Activated naive CD8-positive, alpha-beta T cell (primary cell): ENCODE results near the gene SREBF1.

Experiments used
- H3K27ac Mint-ChIP-seq: one replicate; pipeline ENCODE4 v1.8.0; 2021; ENCODE audit warnings: mixed read lengths
- H3K27me3 Mint-ChIP-seq: one replicate; pipeline ENCODE4 v1.8.0; 2021; ENCODE audit warnings: mixed read lengths
- H3K36me3 Mint-ChIP-seq: one replicate; pipeline ENCODE4 v1.8.0; 2021; ENCODE audit warnings: mixed read lengths
- H3K4me1 Mint-ChIP-seq: one replicate; pipeline ENCODE4 v1.8.0; 2021; ENCODE audit warnings: low read depth, mixed read lengths
- H3K4me3 Mint-ChIP-seq: one replicate; pipeline ENCODE4 v1.8.0; 2021; ENCODE audit warnings: mild to moderate bottlenecking, mixed read lengths
- H3K9me3 Mint-ChIP-seq: one replicate; pipeline ENCODE4 v1.8.0; 2021; ENCODE audit warnings: low read depth, mixed read lengths

Gene SREBF1

DNA sequence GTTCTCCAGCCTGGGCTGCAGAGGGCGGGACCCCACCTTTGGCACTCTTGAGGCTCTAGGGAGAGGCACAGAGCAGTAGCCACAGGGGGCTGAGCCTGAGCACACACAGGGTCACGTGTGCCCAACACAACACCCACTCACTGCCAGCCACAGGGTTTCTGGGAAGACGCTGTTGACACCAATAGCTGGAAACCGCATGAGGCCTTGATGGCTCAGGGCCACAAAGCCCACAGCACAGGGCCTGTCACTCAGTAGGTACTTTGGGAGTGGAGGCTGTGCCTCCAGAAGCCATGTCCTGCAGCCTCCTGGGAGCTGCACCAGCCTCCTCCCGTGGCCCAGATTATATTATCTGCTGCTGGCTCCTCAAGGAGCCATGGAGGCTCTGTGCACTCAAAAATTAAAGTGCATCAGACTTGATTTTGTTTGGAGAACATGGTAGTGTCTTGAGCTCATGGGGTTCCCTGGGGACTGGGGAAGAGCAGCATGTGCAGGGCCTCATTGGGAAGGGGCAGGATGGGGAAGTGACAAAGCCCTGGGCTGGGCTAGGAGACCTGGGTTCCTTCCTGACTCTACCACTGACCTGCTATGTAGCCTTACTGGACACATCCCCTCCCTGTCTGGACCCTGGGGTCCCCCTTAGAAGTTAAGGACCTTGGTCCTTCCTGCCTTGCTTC lies 12.5 kb upstream of the SREBF1 start:
- peak overlapping the region; percentile 57 for H3K4me3 Mint-ChIP-seq
- no peaks in the 10 kb centered on the region for H3K36me3 Mint-ChIP-seq
- H3K4me1 Mint-ChIP-seq = peaks cover 75% of the 10 kb centered on the region
- H3K27ac Mint-ChIP-seq = peak overlapping the region; percentile 94
- H3K9me3 Mint-ChIP-seq = no peaks in the 10 kb centered on the region
- no peaks in the 10 kb centered on the region for H3K27me3 Mint-ChIP-seq

DNA sequence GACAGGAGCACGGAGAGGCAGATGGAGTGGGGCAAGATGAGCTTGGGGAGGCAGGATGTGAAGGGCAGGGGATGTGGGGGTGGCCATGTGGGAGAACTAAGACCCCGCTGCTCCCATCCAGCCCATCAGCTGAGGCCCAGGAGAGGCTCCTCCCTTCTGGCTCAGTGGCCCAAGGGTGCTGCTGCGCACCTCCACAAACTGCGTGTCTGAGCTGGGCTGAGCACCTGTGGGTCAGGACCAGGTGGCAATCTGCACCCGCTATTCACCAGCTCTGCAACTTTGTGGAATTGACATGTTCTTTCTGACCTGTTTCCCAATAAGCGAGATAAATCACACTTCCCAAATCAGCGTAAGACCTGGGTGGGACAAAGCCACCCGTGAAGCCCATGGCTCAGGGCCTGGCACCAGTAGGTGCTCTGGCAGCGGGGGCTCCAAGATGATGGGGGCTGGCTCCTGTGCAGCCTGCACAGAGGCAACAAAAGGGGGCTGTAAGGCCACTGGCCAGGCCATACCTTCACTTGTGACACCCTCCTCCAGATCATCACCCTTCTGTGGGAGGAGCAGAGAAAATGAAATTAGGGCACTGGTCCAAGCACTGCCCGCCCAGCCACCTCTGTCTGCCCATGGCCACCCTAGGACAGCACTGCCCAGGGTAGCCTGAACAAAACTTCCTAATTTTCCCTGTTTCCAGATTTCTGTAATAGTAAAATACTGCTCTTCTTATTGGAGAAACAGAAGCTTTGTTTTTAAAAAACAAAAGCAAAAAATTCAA lies 11.7 kb upstream of the SREBF1 start:
- H3K9me3 Mint-ChIP-seq = no peaks in the 10 kb centered on the region
- no peaks in the 10 kb centered on the region for H3K27me3 Mint-ChIP-seq
- peak overlapping the region; percentile 94 for H3K27ac Mint-ChIP-seq
- H3K4me1 Mint-ChIP-seq = peaks cover 67% of the 10 kb centered on the region
- H3K36me3 Mint-ChIP-seq = no peaks in the 10 kb centered on the region
- H3K4me3 Mint-ChIP-seq = peak overlapping the region; percentile 57

DNA sequence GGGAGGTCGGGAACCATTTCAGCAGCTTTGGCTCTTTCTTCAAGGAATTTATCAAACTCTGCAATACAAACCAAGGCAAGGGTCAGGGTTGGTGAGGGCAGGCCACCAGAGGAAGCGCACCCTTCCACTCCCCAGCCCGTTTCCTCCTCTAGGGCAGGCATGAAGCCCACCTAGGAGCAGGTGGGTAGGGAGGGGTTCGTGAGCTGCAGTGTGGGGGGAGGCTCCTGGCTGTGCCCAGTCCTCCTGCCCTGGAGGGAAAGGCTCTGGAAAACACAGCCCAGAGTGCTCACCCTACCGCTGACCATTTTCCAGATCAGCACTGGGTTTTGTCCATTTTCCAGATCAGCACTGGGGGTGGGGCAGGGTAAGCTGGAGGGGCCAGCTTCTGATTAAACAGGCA lies 10.9 kb upstream of the SREBF1 start:
- Mint-ChIP-seq H3K36me3 (no peaks in the 10 kb centered on the region), H3K27me3 (no peaks in the 10 kb centered on the region), H3K4me1 (peaks cover 61% of the 10 kb centered on the region), H3K4me3 (no peak overlapping the region), H3K27ac (peak overlapping the region; percentile 68), H3K9me3 (no peaks in the 10 kb centered on the region)

DNA sequence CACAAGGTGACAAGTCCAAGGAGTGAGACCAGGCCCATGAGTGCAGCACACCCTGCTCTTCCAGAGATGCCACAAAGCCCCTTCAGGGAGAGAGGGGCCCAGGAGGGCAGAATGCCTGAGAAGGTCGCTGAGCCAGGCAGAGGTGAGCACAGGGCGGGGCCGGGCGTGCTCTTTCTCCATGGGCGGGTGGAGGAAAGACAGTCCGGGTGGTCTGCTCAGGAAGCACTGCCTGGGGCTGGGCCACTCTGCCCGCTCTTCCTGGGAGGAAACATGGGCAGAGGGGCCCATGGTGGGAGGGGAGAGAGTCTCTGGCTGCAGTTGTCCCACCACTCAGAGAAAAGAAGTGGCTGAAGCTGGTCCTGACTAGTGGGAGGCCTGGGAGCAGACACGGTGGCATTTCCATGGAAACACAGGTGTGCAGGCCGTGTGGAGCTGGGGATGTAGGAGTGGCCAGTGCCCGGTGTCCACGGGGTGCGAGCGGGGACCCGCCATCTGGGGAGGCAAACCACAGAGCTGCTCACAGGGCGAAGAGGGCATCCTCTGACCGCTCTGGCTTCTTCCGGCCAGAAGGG lies 10.4 kb upstream of the SREBF1 start:
- Mint-ChIP-seq H3K27ac (peak overlapping the region; percentile 34), H3K4me3 (no peak overlapping the region), H3K36me3 (no peaks in the 10 kb centered on the region), H3K4me1 (peaks cover 59% of the 10 kb centered on the region), H3K9me3 (no peaks in the 10 kb centered on the region), H3K27me3 (no peaks in the 10 kb centered on the region)

DNA sequence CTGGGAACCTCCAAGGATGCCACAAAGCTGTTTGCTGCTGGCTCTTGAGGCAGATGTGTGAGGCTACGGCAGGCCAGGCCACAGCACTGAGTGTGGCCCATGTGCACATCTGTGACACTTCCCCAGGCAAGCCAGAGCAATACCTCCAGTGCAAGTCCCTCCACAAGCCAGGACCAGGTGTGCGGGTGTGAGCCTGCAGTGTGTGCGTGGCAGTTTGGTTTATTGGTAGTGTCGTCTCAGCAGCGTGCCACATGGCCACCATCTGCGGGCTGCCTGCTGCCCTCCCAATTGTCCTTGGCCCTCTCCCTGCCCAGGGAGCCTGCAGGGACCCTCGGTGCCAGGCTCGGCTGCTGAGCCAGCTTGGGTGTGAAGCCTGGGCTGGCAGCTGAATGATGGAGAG lies 9.9 kb upstream of the SREBF1 start:
- Mint-ChIP-seq H3K4me1 (peaks cover 54% of the 10 kb centered on the region), H3K27me3 (no peaks in the 10 kb centered on the region), H3K9me3 (no peaks in the 10 kb centered on the region), H3K36me3 (no peaks in the 10 kb centered on the region), H3K4me3 (no peak overlapping the region), H3K27ac (no peak overlapping the region)

DNA sequence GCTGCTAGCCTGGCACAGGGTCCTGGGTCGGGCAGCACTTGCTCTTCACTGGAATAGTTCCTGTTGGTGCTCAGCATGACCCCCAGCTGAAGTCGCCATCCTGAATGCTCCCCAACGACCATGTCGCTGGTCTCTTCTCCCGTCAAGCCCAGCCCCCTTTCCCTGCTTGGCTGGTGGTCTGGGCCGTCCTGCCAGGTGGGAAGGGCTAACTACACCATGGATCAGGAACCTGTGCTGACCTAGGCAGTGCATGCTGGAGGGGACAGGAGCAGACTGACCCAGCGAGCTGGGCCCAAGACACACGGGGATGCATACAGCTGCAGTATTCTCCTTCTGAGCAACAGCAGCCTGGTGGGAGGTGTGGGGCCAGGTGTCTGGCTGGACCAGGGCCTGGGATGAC lies 9.2 kb upstream of the SREBF1 start:
- Mint-ChIP-seq H3K36me3 (no peaks in the 10 kb centered on the region), H3K9me3 (no peaks in the 10 kb centered on the region), H3K27ac (no peak overlapping the region), H3K4me1 (peaks cover 50% of the 10 kb centered on the region), H3K27me3 (no peaks in the 10 kb centered on the region), H3K4me3 (no peak overlapping the region)

DNA sequence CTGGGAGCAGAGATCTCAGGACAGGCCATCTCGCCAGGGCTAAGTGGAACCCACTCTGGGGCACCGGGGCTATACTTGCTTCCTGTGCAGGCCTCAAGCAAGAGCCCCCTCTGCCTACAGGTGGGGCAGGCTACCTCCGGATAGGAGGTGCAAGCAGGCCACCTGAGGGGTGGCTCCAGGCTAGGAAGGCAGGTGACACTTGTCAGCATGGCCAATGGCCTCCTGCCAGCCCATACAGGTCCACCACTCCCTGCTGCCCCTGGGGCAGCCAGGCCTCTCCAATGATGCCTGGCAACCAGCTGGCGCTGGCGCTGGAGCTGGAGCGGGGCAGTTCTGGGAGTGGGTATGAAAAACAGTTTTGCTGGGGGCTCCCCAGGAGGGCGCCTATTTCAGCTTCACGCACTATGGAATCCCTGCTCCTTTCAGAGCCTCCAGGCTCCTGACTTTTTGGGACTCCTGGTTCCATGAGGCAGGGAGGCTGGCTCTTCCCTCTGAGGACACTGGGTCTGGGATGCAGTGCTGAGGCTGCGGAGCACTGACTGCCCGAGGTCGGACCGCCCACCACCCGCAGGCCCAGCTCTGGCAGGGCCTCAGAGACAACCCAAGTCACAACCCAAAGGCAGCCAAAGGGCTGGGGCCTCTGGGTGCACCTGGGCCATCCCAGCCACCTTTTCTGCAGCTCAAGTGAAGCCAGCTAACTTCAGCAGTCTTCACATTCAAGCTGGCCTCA lies 8.4 kb upstream of the SREBF1 start:
- H3K4me3 Mint-ChIP-seq = no peak overlapping the region
- no peaks in the 10 kb centered on the region for H3K27me3 Mint-ChIP-seq
- H3K4me1 Mint-ChIP-seq = peaks cover 45% of the 10 kb centered on the region
- H3K27ac Mint-ChIP-seq = no peak overlapping the region
- H3K9me3 Mint-ChIP-seq = no peaks in the 10 kb centered on the region
- H3K36me3 Mint-ChIP-seq = no peaks in the 10 kb centered on the region

DNA sequence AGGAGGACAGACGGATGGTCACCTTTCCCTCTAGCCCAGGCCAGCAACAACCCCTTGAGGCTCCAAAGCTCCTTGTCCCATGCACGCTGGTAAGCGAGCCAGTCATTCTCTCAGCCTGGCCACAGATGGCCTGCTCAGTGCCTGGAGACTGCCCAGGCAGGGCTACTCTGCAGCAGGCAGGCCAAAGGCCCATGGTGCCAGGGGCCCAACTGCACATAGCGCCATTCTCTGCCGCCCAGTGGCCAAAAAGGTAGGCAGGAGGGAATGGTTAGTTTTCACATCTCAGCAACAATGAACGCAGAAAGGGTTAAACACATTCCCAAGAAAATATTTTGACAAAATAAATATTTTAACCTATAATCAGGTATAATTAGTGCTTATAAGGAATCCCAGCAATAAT lies 7.7 kb upstream of the SREBF1 start:
- Mint-ChIP-seq H3K27ac (no peak overlapping the region), H3K9me3 (no peaks in the 10 kb centered on the region), H3K36me3 (no peaks in the 10 kb centered on the region), H3K4me1 (peaks cover 42% of the 10 kb centered on the region), H3K27me3 (no peaks in the 10 kb centered on the region), H3K4me3 (no peak overlapping the region)

DNA sequence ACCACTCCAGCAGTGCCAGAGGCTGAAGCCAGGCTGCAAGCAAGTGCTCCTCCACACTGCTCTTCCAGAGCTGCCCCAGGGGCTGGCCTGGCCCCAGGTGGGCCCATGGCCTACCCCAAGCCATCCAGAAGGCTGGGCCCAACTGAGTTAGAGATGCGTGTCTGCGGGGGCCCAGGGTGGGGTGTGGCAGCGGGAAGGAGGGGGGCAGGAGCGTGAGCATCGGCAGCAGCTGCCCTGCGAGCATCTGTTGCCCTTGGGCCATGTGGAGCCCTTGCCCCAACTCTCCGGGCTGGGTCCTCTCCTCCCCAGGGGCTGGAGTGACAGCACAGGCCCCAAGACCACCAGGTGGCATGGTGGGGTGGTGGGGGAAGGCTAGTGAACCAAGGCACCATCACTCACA lies 7.3 kb upstream of the SREBF1 start:
- Mint-ChIP-seq H3K4me3 (no peak overlapping the region), H3K4me1 (peaks cover 42% of the 10 kb centered on the region), H3K27me3 (no peaks in the 10 kb centered on the region), H3K27ac (no peak overlapping the region), H3K9me3 (no peaks in the 10 kb centered on the region), H3K36me3 (no peaks in the 10 kb centered on the region)

DNA sequence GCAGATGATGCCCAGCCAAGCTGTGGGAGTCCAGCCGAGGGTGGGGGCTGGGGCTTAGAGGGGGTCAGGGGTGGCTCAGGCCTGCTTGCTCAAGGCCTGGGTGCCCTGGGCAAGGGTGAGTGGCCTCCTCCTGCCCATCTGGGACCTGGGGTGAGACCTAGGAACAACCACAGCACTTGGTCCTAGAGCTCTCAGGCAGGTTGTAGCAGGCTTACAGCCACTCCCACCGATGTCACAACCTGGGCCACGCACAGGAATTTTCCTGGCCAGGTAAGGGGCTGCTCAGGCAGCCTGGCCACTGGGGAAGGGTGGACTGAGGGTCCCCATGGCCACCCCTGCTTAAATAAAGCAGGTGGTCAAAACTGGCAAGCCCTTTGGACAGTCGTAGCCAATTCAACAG lies 6.3 kb upstream of the SREBF1 start:
- Mint-ChIP-seq H3K27ac (no peak overlapping the region), H3K4me3 (no peak overlapping the region), H3K27me3 (no peaks in the 10 kb centered on the region), H3K9me3 (no peaks in the 10 kb centered on the region), H3K36me3 (no peaks in the 10 kb centered on the region), H3K4me1 (peaks cover 42% of the 10 kb centered on the region)

DNA sequence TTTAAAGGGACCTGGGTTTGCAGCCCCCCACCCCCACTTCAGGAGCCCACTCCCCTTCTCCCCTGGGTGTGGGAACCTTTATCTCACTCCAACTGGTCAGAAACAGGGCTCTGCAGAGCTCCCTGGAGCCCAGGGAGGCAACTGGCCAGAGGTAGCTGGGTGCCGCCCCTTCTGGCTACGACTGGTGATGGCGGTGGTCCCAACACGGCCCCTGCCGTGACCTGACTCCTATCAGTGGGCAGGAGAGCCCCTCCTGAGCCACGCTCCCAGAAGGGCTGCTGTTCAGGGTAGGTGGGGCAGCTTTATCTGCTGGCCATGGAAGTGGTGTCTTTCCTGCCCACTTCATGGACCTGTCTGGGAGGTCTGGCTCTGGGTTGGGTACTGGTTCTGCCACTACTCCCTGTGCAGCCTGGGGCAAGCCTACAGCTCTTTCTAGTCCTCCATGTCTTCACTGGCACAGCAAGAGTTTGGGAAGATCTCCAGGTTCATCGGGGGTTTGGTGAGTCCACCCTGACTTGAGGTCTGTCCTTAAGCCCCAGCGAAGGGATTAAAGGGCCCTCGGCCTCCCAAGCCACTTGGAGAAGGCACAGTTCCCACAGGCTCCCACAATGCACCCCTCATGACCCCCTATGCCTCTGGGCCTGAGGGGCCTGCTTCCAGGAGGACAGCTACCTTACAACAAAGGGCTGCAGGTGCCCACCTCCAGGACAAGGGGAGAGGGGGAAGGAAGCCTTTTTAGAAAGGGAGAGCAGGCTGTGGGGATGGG lies 5.5 kb upstream of the SREBF1 start:
- H3K9me3 Mint-ChIP-seq = no peaks in the 10 kb centered on the region
- H3K4me3 Mint-ChIP-seq = no peak overlapping the region
- H3K27ac Mint-ChIP-seq = no peak overlapping the region
- H3K4me1 Mint-ChIP-seq = peaks cover 41% of the 10 kb centered on the region
- H3K27me3 Mint-ChIP-seq = no peaks in the 10 kb centered on the region
- H3K36me3 Mint-ChIP-seq = no peaks in the 10 kb centered on the region

DNA sequence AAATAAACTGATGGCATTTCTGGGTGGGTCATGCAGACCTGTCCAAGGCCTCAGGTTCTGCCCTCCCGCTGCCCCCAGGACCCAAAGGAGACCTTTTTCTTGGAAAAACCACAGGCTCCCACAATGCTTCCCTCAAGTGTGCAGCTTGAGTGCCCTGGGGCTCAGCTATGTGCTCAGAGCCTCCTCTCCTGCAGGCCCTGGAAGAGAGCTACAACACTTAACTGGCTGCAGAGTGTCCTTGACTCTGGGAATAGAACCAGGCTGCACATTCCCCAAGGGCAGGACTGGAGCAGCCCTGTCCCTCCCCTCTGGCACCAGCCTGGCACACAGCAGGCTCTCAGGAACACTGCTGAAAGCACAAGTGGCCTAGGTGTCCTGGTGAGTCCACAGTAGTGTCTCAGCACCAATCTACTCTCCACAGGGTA lies 4.8 kb upstream of the SREBF1 start:
- H3K4me1 Mint-ChIP-seq = peaks cover 39% of the 10 kb centered on the region
- no peaks in the 10 kb centered on the region for H3K9me3 Mint-ChIP-seq
- H3K36me3 Mint-ChIP-seq = no peaks in the 10 kb centered on the region
- no peaks in the 10 kb centered on the region for H3K27me3 Mint-ChIP-seq
- H3K27ac Mint-ChIP-seq = no peak overlapping the region
- H3K4me3 Mint-ChIP-seq = no peak overlapping the region

DNA sequence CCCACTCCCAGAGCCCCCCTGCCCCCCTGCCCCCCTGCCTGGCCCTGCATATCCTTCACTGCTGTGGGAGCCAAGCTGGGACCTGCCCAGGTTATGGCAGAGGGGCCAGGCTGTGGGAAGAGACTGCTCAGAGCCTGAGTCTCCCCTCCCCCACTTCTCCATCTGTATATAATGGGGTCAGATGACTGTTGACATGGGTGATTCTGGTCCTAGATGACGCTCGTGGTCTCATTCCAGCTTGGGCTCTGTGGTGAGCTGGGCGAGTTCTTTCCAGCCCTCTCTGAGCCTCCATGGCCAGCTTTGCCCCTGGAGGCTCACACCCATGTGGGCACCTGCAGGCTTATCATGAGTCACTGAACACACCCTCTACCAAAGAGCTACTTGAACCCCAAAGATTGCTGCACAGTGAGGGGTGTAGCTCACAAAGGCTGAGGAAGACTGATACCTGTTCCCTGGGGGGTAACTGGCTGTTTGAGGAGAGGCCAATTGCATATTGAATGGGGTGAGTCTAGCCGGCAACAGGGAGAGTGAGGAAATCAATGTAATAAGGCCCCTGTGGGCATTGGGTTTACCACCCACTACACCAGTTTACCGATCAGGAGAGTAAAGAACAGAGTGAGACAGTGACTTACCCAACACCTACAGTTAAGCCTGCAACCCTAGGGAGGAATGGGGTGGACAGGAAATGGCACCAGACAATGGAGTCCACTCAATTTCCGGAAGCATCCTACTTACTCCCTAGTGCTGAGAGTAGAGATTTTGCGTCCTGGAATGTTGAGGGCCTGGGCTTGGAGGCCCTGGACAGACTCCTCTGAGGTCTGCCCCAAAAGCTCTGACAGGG lies 4.2 kb upstream of the SREBF1 start:
- Mint-ChIP-seq H3K4me3 (peak overlapping the region; percentile 67), H3K27ac (peak overlapping the region; percentile 84), H3K9me3 (no peaks in the 10 kb centered on the region), H3K36me3 (no peaks in the 10 kb centered on the region), H3K4me1 (peaks cover 37% of the 10 kb centered on the region), H3K27me3 (no peaks in the 10 kb centered on the region)
